H1 (cell line): ENCODE results near the gene ITGB5. TPM values are rescaled to one million over a fixed set of nuclear protein-coding genes. Genes with fewer than 3 reads are reported as not detected.
A peak's percentile ranks its signal among the peaks of the same experiment; 100 is the strongest.

Source experiments
- ASH2L ChIP-seq: fragments of 200-600, 300-600 bp; sonication (generic); IDR thresholded peaks from one replicate; pipeline ENCODE4 v1.7.1; 2017; ENCODE audit warnings: low read length
- ATF3 ChIP-seq: IDR thresholded peaks from 2 replicates; pipeline ENCODE4 v1.6.1; 2011; ENCODE audit warnings: low read depth, mild to moderate bottlenecking, low read length; ENCODE audit not compliant: insufficient read depth
- HDAC6 ChIP-seq: IDR thresholded peaks from one replicate; pipeline ENCODE4 v1.7.1; 2012; ENCODE audit warnings: low read depth, mild to moderate bottlenecking, inconsistent platforms, low read length, moderate library complexity
- NANOG ChIP-seq: IDR thresholded peaks from 2 replicates; pipeline ENCODE4 v1.6.1; 2011; ENCODE audit warnings: low read length, low read depth, mild to moderate bottlenecking, inconsistent platforms; ENCODE audit not compliant: insufficient read depth, poor library complexity, severe bottlenecking
- RNF2 ChIP-seq: fragments of 200-900, 300-1000 bp; sonication (generic); IDR thresholded peaks from 2 replicates; pipeline ENCODE4 v1.7.1; 2016; ENCODE audit warnings: borderline replicate concordance, low read depth, mild to moderate bottlenecking, antibody characterized with exemption, low read length; ENCODE audit not compliant: poor library complexity, severe bottlenecking; ENCODE audit errors: missing control alignments
- RXRA ChIP-seq: IDR thresholded peaks from 2 replicates; pipeline ENCODE4 v1.6.1; 2011; ENCODE audit warnings: low read depth, mild to moderate bottlenecking, low read length, moderate library complexity; ENCODE audit not compliant: insufficient read depth
- YY1 ChIP-seq: IDR thresholded peaks from 2 replicates; pipeline ENCODE4 v1.6.1; 2011; ENCODE audit warnings: low read depth, mild to moderate bottlenecking, low read length
- polyA plus RNA-seq, 7 experiments: library from polyadenylated mRNA; depleted of rRNA in 3 of 7; stranded (reverse) in 5 of 7; unstranded in 2 of 7; fragments of >200 nt in 5 of 7; fragments of 200-250 nt in 2 of 7; gene quantifications; 1 replicate in 5 of 7; 2 replicates in 1 of 7; 4 replicates in 1 of 7; pipeline versions ENCODE4 v1.2.1 to v1.2.3, GENCODE V29; 2011 to 2013; ENCODE audit warnings: missing spikeins in 2 of 7, mixed read lengths in 2 of 7
- total RNA-seq: library from RNA; stranded (reverse); fragmentation: NEBNext Ultra II Directional; extraction: Animal tissue kit (Norgen Biotek cat#: 25700); gene quantifications from 2 replicates; pipeline ENCODE4 v1.2.1, GENCODE V29; 2021
- TF ChIP-seq, protein P1 (sequence below): fragments of 300-600 bp; sonication (generic); IDR thresholded peaks from 2 replicates; pipeline ENCODE4 v1.7.1; 2012; ENCODE audit warnings: low read length, moderate library complexity, mild to moderate bottlenecking, inconsistent platforms; ENCODE audit not compliant: insufficient replicate concordance

ITGB5 gene
- total and polyA plus RNA-seq, 2 of the 8 experiments (the other 6 are each of a cell fraction or from before 2014, with no cell fraction given): 101 to 268 TPM

- TF ChIP-seq, protein P1, sequence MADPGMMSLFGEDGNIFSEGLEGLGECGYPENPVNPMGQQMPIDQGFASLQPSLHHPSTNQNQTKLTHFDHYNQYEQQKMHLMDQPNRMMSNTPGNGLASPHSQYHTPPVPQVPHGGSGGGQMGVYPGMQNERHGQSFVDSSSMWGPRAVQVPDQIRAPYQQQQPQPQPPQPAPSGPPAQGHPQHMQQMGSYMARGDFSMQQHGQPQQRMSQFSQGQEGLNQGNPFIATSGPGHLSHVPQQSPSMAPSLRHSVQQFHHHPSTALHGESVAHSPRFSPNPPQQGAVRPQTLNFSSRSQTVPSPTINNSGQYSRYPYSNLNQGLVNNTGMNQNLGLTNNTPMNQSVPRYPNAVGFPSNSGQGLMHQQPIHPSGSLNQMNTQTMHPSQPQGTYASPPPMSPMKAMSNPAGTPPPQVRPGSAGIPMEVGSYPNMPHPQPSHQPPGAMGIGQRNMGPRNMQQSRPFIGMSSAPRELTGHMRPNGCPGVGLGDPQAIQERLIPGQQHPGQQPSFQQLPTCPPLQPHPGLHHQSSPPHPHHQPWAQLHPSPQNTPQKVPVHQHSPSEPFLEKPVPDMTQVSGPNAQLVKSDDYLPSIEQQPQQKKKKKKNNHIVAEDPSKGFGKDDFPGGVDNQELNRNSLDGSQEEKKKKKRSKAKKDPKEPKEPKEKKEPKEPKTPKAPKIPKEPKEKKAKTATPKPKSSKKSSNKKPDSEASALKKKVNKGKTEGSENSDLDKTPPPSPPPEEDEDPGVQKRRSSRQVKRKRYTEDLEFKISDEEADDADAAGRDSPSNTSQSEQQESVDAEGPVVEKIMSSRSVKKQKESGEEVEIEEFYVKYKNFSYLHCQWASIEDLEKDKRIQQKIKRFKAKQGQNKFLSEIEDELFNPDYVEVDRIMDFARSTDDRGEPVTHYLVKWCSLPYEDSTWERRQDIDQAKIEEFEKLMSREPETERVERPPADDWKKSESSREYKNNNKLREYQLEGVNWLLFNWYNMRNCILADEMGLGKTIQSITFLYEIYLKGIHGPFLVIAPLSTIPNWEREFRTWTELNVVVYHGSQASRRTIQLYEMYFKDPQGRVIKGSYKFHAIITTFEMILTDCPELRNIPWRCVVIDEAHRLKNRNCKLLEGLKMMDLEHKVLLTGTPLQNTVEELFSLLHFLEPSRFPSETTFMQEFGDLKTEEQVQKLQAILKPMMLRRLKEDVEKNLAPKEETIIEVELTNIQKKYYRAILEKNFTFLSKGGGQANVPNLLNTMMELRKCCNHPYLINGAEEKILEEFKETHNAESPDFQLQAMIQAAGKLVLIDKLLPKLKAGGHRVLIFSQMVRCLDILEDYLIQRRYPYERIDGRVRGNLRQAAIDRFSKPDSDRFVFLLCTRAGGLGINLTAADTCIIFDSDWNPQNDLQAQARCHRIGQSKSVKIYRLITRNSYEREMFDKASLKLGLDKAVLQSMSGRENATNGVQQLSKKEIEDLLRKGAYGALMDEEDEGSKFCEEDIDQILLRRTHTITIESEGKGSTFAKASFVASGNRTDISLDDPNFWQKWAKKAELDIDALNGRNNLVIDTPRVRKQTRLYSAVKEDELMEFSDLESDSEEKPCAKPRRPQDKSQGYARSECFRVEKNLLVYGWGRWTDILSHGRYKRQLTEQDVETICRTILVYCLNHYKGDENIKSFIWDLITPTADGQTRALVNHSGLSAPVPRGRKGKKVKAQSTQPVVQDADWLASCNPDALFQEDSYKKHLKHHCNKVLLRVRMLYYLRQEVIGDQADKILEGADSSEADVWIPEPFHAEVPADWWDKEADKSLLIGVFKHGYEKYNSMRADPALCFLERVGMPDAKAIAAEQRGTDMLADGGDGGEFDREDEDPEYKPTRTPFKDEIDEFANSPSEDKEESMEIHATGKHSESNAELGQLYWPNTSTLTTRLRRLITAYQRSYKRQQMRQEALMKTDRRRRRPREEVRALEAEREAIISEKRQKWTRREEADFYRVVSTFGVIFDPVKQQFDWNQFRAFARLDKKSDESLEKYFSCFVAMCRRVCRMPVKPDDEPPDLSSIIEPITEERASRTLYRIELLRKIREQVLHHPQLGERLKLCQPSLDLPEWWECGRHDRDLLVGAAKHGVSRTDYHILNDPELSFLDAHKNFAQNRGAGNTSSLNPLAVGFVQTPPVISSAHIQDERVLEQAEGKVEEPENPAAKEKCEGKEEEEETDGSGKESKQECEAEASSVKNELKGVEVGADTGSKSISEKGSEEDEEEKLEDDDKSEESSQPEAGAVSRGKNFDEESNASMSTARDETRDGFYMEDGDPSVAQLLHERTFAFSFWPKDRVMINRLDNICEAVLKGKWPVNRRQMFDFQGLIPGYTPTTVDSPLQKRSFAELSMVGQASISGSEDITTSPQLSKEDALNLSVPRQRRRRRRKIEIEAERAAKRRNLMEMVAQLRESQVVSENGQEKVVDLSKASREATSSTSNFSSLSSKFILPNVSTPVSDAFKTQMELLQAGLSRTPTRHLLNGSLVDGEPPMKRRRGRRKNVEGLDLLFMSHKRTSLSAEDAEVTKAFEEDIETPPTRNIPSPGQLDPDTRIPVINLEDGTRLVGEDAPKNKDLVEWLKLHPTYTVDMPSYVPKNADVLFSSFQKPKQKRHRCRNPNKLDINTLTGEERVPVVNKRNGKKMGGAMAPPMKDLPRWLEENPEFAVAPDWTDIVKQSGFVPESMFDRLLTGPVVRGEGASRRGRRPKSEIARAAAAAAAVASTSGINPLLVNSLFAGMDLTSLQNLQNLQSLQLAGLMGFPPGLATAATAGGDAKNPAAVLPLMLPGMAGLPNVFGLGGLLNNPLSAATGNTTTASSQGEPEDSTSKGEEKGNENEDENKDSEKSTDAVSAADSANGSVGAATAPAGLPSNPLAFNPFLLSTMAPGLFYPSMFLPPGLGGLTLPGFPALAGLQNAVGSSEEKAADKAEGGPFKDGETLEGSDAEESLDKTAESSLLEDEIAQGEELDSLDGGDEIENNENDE: no peak
- TF ChIP-seq YY1 (no peak), ASH2L (no peak), RXRA (no peak), ATF3 (no peak), NANOG (peak; percentile 28), HDAC6 (no peak), RNF2 (no peak)
Measured at GRCh38 chr3:124888482-124889441, 1.6 kb upstream of the ITGB5 start (continued).
